ENCODE data around the gene GUCY1A2. TPM values are rescaled to one million over a fixed set of nuclear protein-coding genes. Genes with fewer than 3 reads are reported as not detected.

Gene GUCY1A2
- total RNA-seq, 1 experiment from 2014 or later: not detected

GRCh38 chr11:106644824-106645223 lies 373.5 kb downstream of the GUCY1A2 start:
- no peaks in the 10 kb centered on the region for H3K36me3 ChIP-seq (ENCODE audit: control insufficient read depth, insufficient read depth, low read length)
- Mint-ChIP-seq H3K4me1 (ENCODE audit: low read depth, unreplicated experiment) (no peaks in the 10 kb centered on the region), H3K27me3 (ENCODE audit: insufficient read depth, unreplicated experiment) (no peaks in the 10 kb centered on the region), H3K4me3 (ENCODE audit: unreplicated experiment) (no peak overlapping the region), H3K27ac (ENCODE audit: unreplicated experiment) (no peak overlapping the region), H3K9me3 (ENCODE audit: unreplicated experiment) (peaks cover 13% of the 10 kb centered on the region), H3K36me3 (ENCODE audit: insufficient read depth, unreplicated experiment) (no peaks in the 10 kb centered on the region)
- ChIA-PET POLR2A (no interaction called here), CTCF (no interaction called here)
- TF ChIP-seq, protein P1, sequence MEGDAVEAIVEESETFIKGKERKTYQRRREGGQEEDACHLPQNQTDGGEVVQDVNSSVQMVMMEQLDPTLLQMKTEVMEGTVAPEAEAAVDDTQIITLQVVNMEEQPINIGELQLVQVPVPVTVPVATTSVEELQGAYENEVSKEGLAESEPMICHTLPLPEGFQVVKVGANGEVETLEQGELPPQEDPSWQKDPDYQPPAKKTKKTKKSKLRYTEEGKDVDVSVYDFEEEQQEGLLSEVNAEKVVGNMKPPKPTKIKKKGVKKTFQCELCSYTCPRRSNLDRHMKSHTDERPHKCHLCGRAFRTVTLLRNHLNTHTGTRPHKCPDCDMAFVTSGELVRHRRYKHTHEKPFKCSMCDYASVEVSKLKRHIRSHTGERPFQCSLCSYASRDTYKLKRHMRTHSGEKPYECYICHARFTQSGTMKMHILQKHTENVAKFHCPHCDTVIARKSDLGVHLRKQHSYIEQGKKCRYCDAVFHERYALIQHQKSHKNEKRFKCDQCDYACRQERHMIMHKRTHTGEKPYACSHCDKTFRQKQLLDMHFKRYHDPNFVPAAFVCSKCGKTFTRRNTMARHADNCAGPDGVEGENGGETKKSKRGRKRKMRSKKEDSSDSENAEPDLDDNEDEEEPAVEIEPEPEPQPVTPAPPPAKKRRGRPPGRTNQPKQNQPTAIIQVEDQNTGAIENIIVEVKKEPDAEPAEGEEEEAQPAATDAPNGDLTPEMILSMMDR (IDR thresholded peaks at IDR 0.05; ENCODE audit: insufficient read depth in 1 of 2, low read depth in 1 of 2, low read length in 1 of 2, severe bottlenecking in 1 of 2, unreplicated experiment in 1 of 2): no peak
- peaks cover 26% of the 10 kb centered on the region for H3K9me3 ChIP-seq
- no peak for DNase-seq
- intact Hi-C loops (cut with micrococcal nuclease; ENCODE audit: unreplicated experiment): no loop called here
- BruUV-seq (replicated peaks): no TSS peak
- H3K27me3 ChIP-seq (replicated peaks; ENCODE audit: control insufficient read depth, insufficient read depth, low read length): no peaks in the 10 kb centered on the region
- no peaks in the 10 kb centered on the region for H3K4me1 ChIP-seq
- no peak overlapping the region for H3K4me3 ChIP-seq (ENCODE audit: low read depth, low read length)

DNA sequence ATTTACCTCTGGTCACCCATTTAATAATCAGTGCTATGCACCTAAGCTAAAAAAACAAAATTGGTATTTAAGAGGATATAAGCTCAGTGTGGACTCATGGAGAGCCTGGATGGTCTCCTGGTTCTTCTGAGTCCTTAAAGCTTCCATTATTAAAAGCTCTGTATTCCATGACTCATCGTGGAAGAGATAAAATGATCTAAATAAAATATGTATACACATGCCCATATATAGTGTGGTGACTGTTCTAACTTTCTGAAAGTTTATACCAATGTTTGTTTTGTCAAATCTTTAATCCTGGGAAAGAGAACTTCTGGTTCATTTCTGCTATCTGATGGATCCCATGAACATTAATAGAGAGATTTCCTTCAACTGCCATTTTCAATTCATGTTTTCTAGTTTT lies 375.9 kb downstream of the GUCY1A2 start:
- Histone ChIP-seq H3K36me3 (ENCODE audit: control insufficient read depth, insufficient read depth, low read length) (no peaks in the 10 kb centered on the region), H3K4me1 (no peaks in the 10 kb centered on the region), H3K9me3 (peaks cover 33% of the 10 kb centered on the region), H3K27me3 (replicated peaks; ENCODE audit: control insufficient read depth, insufficient read depth, low read length) (no peaks in the 10 kb centered on the region), H3K4me3 (ENCODE audit: low read depth, low read length) (no peak overlapping the region)
- Mint-ChIP-seq H3K36me3 (ENCODE audit: insufficient read depth, unreplicated experiment) (no peaks in the 10 kb centered on the region), H3K27ac (ENCODE audit: unreplicated experiment) (no peak overlapping the region), H3K9me3 (ENCODE audit: unreplicated experiment) (peaks cover 11% of the 10 kb centered on the region), H3K27me3 (ENCODE audit: insufficient read depth, unreplicated experiment) (no peaks in the 10 kb centered on the region), H3K4me1 (ENCODE audit: low read depth, unreplicated experiment) (no peaks in the 10 kb centered on the region), H3K4me3 (ENCODE audit: unreplicated experiment) (no peak overlapping the region)
- ChIA-PET POLR2A (no interaction called here), CTCF (no interaction called here)
- no peak for DNase-seq
- intact Hi-C loops (cut with micrococcal nuclease; ENCODE audit: unreplicated experiment): no loop called here
- BruUV-seq (replicated peaks): no TSS peak
- TF ChIP-seq, protein P1 (IDR thresholded peaks at IDR 0.05; ENCODE audit: insufficient read depth in 1 of 2, low read depth in 1 of 2, low read length in 1 of 2, severe bottlenecking in 1 of 2, unreplicated experiment in 1 of 2): no peak

GRCh38 chr11:106632283-106632682 lies 386.0 kb downstream of the GUCY1A2 start:
- Histone ChIP-seq H3K4me1 (0 out of 2 replicates have a peak, but pooled peaks cover 6% of the 10 kb centered on the region), H3K27me3 (replicated peaks; ENCODE audit: control insufficient read depth, insufficient read depth, low read length) (no peaks in the 10 kb centered on the region), H3K36me3 (ENCODE audit: control insufficient read depth, insufficient read depth, low read length) (no peaks in the 10 kb centered on the region), H3K9me3 (0 out of 2 replicates have a peak, but pooled peaks cover 8% of the 10 kb centered on the region), H3K4me3 (ENCODE audit: low read depth, low read length) (no peak overlapping the region)
- peaks cover 26% of the 10 kb centered on the region for H3K9me3 Mint-ChIP-seq (ENCODE audit: unreplicated experiment)
- CTCF ChIA-PET: no interaction called here
- no peak for DNase-seq
- no TSS peak for BruUV-seq (replicated peaks)
- intact Hi-C loops (cut with micrococcal nuclease; ENCODE audit: unreplicated experiment): no loop called here
- no peaks in the 10 kb centered on the region for H3K36me3 Mint-ChIP-seq (ENCODE audit: insufficient read depth, unreplicated experiment)
- POLR2A ChIA-PET: no interaction called here
- no peaks in the 10 kb centered on the region for H3K4me1 Mint-ChIP-seq (ENCODE audit: low read depth, unreplicated experiment)
- no peak overlapping the region for H3K4me3 Mint-ChIP-seq (ENCODE audit: unreplicated experiment)
- H3K27ac Mint-ChIP-seq (ENCODE audit: unreplicated experiment): no peak overlapping the region
- TF ChIP-seq, protein P1 (IDR thresholded peaks at IDR 0.05; ENCODE audit: insufficient read depth in 1 of 2, low read depth in 1 of 2, low read length in 1 of 2, severe bottlenecking in 1 of 2, unreplicated experiment in 1 of 2): no peak
- H3K27me3 Mint-ChIP-seq (ENCODE audit: insufficient read depth, unreplicated experiment): no peaks in the 10 kb centered on the region
